NCI-H69 (cell line): ENCODE measurements around the gene ZNF148.
"Not testable (repeated sequence)": the region's sequence is repeated elsewhere in the genome, so short reads cannot be mapped to it uniquely, and the experiment has no call there.

ENCODE experiments used
- DNase-seq: peaks from one replicate; lab custom pipeline; 2025; lab: John Stamatoyannopoulos, UW

Gene ZNF148

GRCh38 chr3:125375950-125376679 is 990 bp upstream of the ZNF148 start:
- peak; percentile 97 for DNase-seq

- DNase-seq = peak; percentile 71
Measured at GRCh38 chr3:125374501-125374995, 577 bp downstream of the ZNF148 start.

- no peak for DNase-seq
Measured at GRCh38 chr3:125367403-125368230, 7.5 kb downstream of the ZNF148 start.

- no peak for DNase-seq
Measured at GRCh38 chr3:125366132-125366531, 9.0 kb downstream of the ZNF148 start.

- DNase-seq = peak; percentile 26
Measured at GRCh38 chr3:125359700-125360099, 15.4 kb downstream of the ZNF148 start.

GRCh38 chr3:125358923-125359322 is 16.2 kb downstream of the ZNF148 start:
- no peak for DNase-seq

GRCh38 chr3:125357837-125358236 is 17.3 kb downstream of the ZNF148 start:
- DNase-seq = no peak

- peak; percentile 64 for DNase-seq
Measured at GRCh38 chr3:125357032-125357658, 18.0 kb downstream of the ZNF148 start.

GRCh38 chr3:125356140-125357026 is 18.7 kb downstream of the ZNF148 start:
- DNase-seq = no peak

GRCh38 chr3:125353659-125354058 is 21.5 kb downstream of the ZNF148 start:
- DNase-seq = no peak

- no peak for DNase-seq
Measured at GRCh38 chr3:125353128-125353527, 22.0 kb downstream of the ZNF148 start.

- DNase-seq = no peak
Measured at GRCh38 chr3:125351814-125352456, 23.2 kb downstream of the ZNF148 start.

GRCh38 chr3:125351152-125351551 is 24.0 kb downstream of the ZNF148 start:
- DNase-seq = no peak

- no peak for DNase-seq
Measured at GRCh38 chr3:125350597-125350996, 24.5 kb downstream of the ZNF148 start.

- DNase-seq = no peak
Measured at GRCh38 chr3:125349556-125350165, 25.5 kb downstream of the ZNF148 start.

GRCh38 chr3:125349055-125349454 is 26.1 kb downstream of the ZNF148 start:
- no peak for DNase-seq

- DNase-seq = not testable (repeated sequence)
Measured at GRCh38 chr3:125343367-125343766, 31.8 kb downstream of the ZNF148 start.

GRCh38 chr3:125340121-125340520 is 35.0 kb downstream of the ZNF148 start:
- DNase-seq = no peak

- DNase-seq = no peak
Measured at GRCh38 chr3:125337506-125337905, 37.6 kb downstream of the ZNF148 start.

- DNase-seq = no peak
Measured at GRCh38 chr3:125334675-125335560, 40.2 kb downstream of the ZNF148 start.
